Measurements from ENCODE around the gene LRP1. TPM values are rescaled to one million over a fixed set of nuclear protein-coding genes. Genes with fewer than 3 reads are reported as not detected.

LRP1 gene
- total and polyA plus RNA-seq, 2 of the 13 experiments (the other 11 are each of a cell fraction or from before 2014, with no cell fraction given): 14.7 to 30.8 TPM

- peak; percentile 70 for TF ChIP-seq UBTF (CRISPR knock-in tag; IDR thresholded peaks at IDR 0.05)
- TF ChIP-seq SRY (CRISPR knock-in tag; IDR thresholded peaks at IDR 0.05): no peak
- TF ChIP-seq ZMYM2 (CRISPR knock-in tag; IDR thresholded peaks at IDR 0.05): no peak
- TF ChIP-seq BCL6 (CRISPR knock-in tag; IDR thresholded peaks at IDR 0.05): no peak
- no peak for TF ChIP-seq FOXP1 (IDR thresholded peaks at IDR 0.05)
- no peak for TF ChIP-seq FOXP1 (CRISPR knock-in tag; IDR thresholded peaks at IDR 0.05)
- TF ChIP-seq, protein P1, sequence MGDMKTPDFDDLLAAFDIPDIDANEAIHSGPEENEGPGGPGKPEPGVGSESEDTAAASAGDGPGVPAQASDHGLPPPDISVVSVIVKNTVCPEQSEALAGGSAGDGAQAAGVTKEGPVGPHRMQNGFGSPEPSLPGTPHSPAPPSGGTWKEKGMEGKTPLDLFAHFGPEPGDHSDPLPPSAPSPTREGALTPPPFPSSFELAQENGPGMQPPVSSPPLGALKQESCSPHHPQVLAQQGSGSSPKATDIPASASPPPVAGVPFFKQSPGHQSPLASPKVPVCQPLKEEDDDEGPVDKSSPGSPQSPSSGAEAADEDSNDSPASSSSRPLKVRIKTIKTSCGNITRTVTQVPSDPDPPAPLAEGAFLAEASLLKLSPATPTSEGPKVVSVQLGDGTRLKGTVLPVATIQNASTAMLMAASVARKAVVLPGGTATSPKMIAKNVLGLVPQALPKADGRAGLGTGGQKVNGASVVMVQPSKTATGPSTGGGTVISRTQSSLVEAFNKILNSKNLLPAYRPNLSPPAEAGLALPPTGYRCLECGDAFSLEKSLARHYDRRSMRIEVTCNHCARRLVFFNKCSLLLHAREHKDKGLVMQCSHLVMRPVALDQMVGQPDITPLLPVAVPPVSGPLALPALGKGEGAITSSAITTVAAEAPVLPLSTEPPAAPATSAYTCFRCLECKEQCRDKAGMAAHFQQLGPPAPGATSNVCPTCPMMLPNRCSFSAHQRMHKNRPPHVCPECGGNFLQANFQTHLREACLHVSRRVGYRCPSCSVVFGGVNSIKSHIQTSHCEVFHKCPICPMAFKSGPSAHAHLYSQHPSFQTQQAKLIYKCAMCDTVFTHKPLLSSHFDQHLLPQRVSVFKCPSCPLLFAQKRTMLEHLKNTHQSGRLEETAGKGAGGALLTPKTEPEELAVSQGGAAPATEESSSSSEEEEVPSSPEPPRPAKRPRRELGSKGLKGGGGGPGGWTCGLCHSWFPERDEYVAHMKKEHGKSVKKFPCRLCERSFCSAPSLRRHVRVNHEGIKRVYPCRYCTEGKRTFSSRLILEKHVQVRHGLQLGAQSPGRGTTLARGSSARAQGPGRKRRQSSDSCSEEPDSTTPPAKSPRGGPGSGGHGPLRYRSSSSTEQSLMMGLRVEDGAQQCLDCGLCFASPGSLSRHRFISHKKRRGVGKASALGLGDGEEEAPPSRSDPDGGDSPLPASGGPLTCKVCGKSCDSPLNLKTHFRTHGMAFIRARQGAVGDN (CRISPR knock-in tag; IDR thresholded peaks at IDR 0.05): peak; percentile 83
- TF ChIP-seq TBL1XR1 (IDR thresholded peaks at IDR 0.05; ENCODE audit: borderline replicate concordance, low read length, partially characterized antibody): no peak
- no peak for TF ChIP-seq CENPX (CRISPR knock-in tag; IDR thresholded peaks at IDR 0.05)
- TF ChIP-seq MED1 (CRISPR knock-in tag; IDR thresholded peaks at IDR 0.05): no peak
- no peak for TF ChIP-seq ZNF121 (CRISPR knock-in tag; IDR thresholded peaks at IDR 0.05)
- 0 out of 2 replicates have a peak, but pooled peaks have one; percentile 19 for TF ChIP-seq SALL1 (CRISPR knock-in tag; IDR thresholded peaks at IDR 0.05)
- no peak for TF ChIP-seq ZSCAN22 (CRISPR knock-in tag; IDR thresholded peaks at IDR 0.05)
- peak; percentile 93 for TF ChIP-seq ZSCAN25 (CRISPR knock-in tag; IDR thresholded peaks at IDR 0.05)
- no peak for TF ChIP-seq JUNB (CRISPR knock-in tag; IDR thresholded peaks at IDR 0.05; ENCODE audit: borderline replicate concordance)
- no peak for TF ChIP-seq TCF12 (IDR thresholded peaks at IDR 0.05)
- TF ChIP-seq TCF12 (CRISPR knock-in tag; IDR thresholded peaks at IDR 0.05): no peak
- no peak for TF ChIP-seq STAT5B (CRISPR knock-in tag; IDR thresholded peaks at IDR 0.05)
- TF ChIP-seq GATA4 (IDR thresholded peaks at IDR 0.05; ENCODE audit: borderline replicate concordance, low read depth): no peak
- TF ChIP-seq ZNF616 (CRISPR knock-in tag; IDR thresholded peaks at IDR 0.05; ENCODE audit: low read depth): no peak
- no peak for TF ChIP-seq ZNF720 (CRISPR knock-in tag; IDR thresholded peaks at IDR 0.05)
- TF ChIP-seq ZKSCAN5 (CRISPR knock-in tag; IDR thresholded peaks at IDR 0.05): no peak
- TF ChIP-seq ZNF567 (CRISPR knock-in tag; IDR thresholded peaks at IDR 0.05; ENCODE audit: borderline replicate concordance): 0 out of 2 replicates have a peak, but pooled peaks have one; percentile 40
- TF ChIP-seq ZC3H4 (CRISPR knock-in tag; IDR thresholded peaks at IDR 0.05; ENCODE audit: borderline replicate concordance): no peak
- TF ChIP-seq ZNF17 (CRISPR knock-in tag; IDR thresholded peaks at IDR 0.05): no peak
- no peak for TF ChIP-seq NFYB (CRISPR knock-in tag; IDR thresholded peaks at IDR 0.05)
- TF ChIP-seq CREB3 (CRISPR knock-in tag; IDR thresholded peaks at IDR 0.05): no peak
These were observed 106.9 kb downstream of the LRP1 start (continued) for GRCh38 chr12:57235017-57235727.

Measured in HepG2 (cell line).